AG08396 (cell line): Measurements from ENCODE around the gene DYNLL1.
"Not testable (repeated sequence)": the region's sequence is repeated elsewhere in the genome, so short reads cannot be mapped to it uniquely, and the experiment has no call there.

Source experiments
- DNase-seq: peaks from one replicate; pipeline ENCODE4 v3.0.0; 2012; ENCODE audit warnings: low spot score, mixed read lengths

Gene DYNLL1

GRCh38 chr12:120515496-120515895 lies 19.6 kb downstream of the DYNLL1 start:
- DNase-seq: no peak

GRCh38 chr12:120519324-120519723 lies 23.4 kb downstream of the DYNLL1 start:
- not testable (repeated sequence) for DNase-seq

GRCh38 chr12:120522568-120522967 lies 26.7 kb downstream of the DYNLL1 start:
- no peak for DNase-seq

GRCh38 chr12:120528861-120529525 lies 33.1 kb downstream of the DYNLL1 start, which contains the start of gene COQ5:
COQ5 (minus strand) TSS chr12:120529158; CDS start chr12:120529141, 17 bp downstream.
- DNase-seq: peak; percentile 88

- DNase-seq: peak; percentile 47
Observed at GRCh38 chr12:120529641-120530417, 33.9 kb downstream of the DYNLL1 start.

GRCh38 chr12:120530418-120530761 lies 34.5 kb downstream of the DYNLL1 start:
- not testable (repeated sequence) for DNase-seq

GRCh38 chr12:120532701-120533238 lies 36.9 kb downstream of the DYNLL1 start:
- no peak for DNase-seq

- DNase-seq: peak; percentile 91
Observed at GRCh38 chr12:120534203-120534702, 38.3 kb downstream of the DYNLL1 start, which contains the start of gene RNF10. RNF10 (plus strand) TSS chr12:120534356; CDS start chr12:120534812, 456 bp downstream.

GRCh38 chr12:120534703-120535655 lies 39.1 kb downstream of the DYNLL1 start:
- DNase-seq: peak; percentile 82

GRCh38 chr12:120536064-120536791 lies 40.3 kb downstream of the DYNLL1 start:
- DNase-seq: no peak

GRCh38 chr12:120537856-120538220 lies 41.9 kb downstream of the DYNLL1 start:
- DNase-seq: no peak

GRCh38 chr12:120538281-120539156 lies 42.6 kb downstream of the DYNLL1 start:
- peak; percentile 62 for DNase-seq

GRCh38 chr12:120539303-120539702 lies 43.4 kb downstream of the DYNLL1 start:
- DNase-seq: peak; percentile 38

GRCh38 chr12:120540445-120540844 lies 44.5 kb downstream of the DYNLL1 start:
- DNase-seq: no peak

GRCh38 chr12:120542166-120542565 lies 46.3 kb downstream of the DYNLL1 start:
- DNase-seq: no peak

- no peak for DNase-seq
Observed at GRCh38 chr12:120544691-120545090, 48.8 kb downstream of the DYNLL1 start.

- DNase-seq: no peak
Observed at GRCh38 chr12:120546050-120546386, 50.1 kb downstream of the DYNLL1 start.
